HG03060 (cell line): ENCODE data around the gene SIAE.

Experiments used
- ATAC-seq: cut with Tn5 transposase; IDR thresholded peaks from one replicate; pipeline ENCODE4 v1.9.1; 2021; ENCODE audit warnings: low read depth, moderate number of reproducible peaks; ENCODE audit not compliant: unreplicated experiment

Gene SIAE, protein sequence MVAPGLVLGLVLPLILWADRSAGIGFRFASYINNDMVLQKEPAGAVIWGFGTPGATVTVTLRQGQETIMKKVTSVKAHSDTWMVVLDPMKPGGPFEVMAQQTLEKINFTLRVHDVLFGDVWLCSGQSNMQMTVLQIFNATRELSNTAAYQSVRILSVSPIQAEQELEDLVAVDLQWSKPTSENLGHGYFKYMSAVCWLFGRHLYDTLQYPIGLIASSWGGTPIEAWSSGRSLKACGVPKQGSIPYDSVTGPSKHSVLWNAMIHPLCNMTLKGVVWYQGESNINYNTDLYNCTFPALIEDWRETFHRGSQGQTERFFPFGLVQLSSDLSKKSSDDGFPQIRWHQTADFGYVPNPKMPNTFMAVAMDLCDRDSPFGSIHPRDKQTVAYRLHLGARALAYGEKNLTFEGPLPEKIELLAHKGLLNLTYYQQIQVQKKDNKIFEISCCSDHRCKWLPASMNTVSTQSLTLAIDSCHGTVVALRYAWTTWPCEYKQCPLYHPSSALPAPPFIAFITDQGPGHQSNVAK

DNA sequence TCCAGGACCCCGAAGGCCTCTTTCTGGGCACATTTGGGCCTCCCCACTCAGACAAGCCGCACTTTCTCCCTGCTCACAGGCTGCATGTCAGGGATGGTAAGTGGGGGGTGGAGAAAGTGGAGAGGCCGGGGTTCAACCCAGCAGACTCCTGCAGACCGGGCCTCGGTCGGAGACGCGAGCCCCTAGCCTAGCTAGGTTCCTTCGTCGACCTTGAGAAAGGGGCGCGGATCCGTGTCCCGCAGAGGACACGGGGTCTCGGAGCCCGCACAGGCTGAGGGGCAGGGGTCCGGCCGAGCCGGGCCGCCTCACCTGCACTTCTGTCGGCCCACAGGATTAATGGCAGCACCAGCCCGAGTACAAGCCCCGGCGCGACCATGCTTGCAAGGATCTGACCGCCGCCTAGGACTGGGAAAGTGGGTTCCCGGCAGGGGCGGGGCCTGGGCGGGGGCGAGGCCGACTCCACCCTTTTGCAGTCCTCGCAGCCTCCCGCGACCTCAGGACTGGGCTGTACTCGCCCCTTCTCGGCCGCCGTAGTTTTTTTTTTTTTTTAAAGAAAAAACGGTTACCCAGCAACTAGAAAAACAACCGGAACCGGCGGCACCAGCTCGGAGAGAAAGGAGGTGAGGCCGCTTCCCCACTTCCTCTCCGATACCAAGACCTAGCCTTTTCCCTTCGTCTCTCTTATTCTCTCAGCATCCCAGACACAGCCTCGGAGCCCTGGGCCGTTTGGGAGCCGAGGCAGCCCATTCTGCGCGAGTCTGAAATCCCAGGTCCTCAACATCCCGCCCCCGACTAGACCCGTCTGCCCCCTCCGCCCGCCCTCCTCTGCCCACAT is at the start of gene SIAE, which contains the start of gene SPA17:
SIAE (minus strand) TSS at position 407 of the 835 bp plus-strand sequence; CDS start at position 376, 31 bp downstream.
SPA17 (plus strand) TSS at position 572 of the 835 bp plus-strand sequence. CDS start 1,361 bp downstream, outside the sequence.
- peak; percentile 66 for ATAC-seq

DNA sequence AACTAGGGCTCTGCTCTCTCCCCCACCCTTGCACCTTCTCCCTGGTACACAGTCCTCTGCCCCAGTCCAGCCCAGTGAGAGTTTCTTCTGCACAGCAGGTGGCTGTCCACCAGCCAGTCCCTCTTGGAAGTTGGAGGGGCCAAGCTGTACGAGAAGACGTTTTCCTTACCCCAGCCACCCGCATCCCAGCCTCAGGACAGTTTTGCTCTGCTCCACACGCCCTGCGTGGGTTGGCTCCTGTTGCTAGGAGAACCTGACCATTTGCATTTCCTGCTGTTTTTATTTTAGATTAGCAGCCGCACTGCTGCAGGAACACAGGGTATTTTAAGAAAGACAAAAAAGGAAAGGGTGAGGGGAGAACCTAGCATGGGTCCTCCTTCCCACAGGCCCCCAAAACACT is 48.6 kb upstream of the SIAE start:
- no peak for ATAC-seq

DNA sequence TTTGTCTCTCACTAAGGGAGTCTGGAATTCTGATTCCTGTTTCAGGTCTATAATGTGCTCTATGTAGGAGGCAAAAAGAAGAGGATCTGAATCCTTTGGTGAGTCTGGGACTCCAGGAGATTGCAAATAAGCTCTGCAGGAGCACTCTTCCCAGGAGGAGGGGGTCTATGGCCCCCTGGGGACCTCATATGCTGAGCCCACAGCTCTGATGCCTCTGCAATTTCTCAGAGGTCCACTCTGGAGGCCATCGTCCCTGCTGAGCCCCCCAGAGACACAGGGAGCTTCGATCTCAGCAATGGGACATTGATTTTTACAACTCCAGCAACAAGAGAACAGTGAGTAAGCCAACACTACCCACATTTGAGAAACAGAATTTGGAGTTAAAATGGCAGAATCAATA is 46.0 kb upstream of the SIAE start:
- ATAC-seq: no peak

DNA sequence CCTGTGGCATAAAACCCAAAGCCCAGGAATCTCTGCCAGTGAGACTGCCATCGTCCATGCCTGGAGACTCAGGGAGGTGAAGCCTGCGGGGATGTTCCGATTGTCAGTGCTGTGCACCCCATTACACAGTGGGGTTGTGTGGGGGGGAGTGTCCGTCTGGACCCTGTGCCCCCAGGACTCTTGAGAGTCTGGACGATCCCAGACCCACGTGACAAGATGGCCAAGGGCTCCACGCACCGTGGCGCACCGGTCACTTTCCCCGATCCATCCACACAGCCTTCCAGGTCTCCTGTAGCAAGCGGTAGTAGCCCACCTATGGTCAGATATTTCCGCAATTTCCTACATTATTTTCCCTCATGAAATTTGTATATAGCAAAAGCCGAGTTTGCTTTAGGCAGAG is 45.3 kb upstream of the SIAE start:
- ATAC-seq: no peak

DNA sequence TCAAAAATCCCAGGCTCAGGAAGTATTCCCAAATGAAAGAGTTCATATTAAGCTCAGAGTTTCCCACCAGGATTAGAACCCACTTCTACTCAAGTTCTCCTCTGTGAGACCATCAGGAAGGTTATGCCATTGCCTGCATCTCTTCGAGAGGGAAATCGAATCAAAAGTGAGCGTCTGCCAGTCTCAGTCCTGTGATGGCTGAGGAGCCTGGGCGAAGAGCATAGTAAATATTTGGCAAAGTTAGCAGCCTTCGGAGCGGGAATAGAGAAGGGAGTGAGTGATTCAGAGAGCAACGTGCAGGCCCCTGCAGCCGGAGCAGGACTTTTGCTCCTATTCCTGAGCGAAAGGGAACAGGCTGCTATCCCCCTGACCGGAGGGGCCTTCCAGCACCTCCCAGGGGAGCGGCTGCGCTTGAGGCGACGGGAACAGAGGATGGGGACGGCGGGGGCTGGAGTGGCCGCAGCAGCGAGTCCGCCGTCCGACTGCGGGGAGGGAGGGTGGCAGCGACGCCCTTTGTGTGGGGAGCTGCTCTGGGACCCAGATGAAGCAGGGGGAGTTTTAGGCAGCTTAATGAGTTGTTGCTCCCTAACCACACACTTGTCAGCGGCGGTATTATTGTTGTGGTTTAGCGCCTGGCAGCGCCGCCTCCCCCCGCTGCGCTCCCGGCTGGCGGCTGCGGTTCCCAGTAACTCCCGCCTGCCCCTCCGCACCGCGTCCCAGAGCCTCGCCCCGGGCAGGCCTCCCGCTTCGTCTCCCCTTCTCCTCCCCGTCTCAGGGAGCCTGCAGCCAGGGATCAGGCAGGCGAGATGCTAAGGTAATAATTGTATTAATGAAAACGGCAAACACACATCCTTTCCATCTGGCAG is 44.5 kb upstream of the SIAE start:
- ATAC-seq: no peak

DNA sequence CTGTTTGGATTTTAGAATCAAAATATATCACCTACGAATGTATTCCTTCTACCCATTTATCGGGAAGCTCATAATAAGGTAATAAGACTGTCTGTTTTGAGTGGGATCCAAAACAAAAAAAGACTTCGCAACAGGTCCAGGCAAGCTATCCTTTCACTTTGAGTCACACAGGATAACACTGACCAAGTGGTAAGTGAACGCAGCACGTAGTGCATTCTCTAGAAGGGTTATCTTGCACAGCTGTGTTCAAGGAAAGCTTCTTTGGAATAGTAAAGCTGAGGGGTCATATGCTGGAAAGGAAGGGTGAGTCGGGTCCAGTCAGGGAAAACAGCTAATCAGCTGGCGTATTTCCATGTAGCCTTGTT is 43.9 kb upstream of the SIAE start:
- ATAC-seq: no peak

DNA sequence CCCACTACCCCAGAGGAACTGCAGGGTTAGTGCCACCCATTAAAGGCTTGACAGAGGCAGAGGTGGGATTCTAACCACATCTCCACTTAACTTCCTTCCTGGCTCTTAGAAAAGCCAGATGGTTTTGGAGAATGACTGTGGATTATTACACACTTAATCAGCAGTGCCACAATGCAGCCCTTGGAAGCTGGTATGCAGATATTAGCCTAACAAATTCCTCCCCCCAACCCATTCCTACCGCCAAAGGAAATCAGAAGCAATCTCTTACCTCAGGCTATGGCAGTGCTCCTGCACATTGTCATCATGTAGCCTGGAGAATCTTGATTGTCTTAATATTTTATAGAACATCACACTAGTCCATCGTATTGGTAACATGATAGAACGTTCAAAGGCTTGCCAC is 43.1 kb upstream of the SIAE start:
- ATAC-seq: no peak

DNA sequence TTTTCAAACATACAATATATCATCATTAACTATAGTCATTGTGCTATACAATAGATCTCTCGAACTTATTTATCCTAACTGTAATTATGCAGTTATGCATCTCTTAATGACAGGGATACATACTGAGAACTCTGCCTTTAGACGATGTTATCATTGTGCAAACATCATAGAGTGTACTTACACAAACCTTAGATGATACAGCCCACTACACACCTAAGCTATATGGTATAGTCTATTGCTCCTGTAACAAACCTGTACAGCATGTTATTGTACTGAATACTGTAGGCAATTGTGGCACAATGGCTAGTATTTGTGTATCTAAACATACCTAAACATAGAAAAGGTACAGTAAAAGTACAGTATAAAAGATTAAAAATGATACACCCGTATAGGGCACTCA is 38.9 kb upstream of the SIAE start:
- no peak for ATAC-seq

DNA sequence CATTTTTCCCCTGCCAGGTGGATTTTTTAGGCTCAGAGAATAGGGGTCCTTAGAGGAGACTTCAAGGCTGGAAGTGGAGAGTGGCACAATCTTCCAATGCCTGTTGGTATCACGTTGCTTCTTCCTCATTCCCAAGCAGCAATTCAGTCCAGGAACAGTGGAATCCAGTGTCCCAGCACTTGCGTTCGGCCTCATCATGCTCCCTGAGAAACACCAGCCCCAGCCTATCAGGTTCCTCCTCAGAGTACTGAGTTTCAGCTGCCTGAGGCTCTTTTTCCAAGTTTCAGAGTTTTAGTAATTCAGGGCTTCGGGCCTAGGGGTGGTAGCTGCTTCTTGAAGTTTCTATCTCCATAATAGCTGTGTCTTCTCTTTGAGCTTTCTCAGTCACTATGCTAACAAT is 34.3 kb upstream of the SIAE start:
- no peak for ATAC-seq

DNA sequence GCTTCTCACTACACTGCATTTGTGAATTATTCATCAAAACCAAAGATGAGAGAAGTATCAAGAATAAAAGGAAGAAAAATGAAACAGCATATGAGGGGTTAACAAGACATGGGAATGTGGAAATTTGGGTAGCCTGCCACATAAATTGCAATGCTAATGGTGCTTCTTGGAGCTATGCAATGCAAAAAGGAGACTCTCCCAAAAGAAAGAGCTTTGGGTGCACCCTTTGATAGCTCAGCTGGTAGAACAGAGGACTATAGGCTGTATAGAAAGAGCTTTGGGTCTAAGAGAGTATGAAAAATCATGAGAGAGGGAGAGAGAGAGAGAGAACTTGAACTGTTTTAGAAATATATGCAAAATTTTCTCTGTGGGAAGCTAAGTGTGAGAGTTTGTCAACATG is 26.5 kb upstream of the SIAE start:
- ATAC-seq: no peak

DNA sequence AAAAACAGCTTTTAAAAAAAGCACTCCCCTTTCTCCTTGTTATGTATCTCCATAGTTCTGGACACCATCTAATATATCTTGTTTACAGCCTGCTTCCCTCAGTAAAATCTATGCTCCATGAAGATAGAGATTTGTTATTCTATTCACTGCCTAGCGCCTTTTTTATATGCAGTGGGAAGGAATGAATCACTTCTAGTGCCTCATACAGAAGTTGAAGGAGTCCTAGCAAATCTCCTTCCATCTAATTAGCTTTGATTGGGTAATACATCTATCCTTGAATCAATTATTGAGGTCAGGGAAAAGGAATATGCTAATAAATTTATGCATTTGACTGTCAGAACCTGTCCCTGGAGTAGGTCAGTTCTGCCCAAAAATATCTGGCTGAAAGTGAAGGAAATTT is 26.0 kb upstream of the SIAE start:
- no peak for ATAC-seq

DNA sequence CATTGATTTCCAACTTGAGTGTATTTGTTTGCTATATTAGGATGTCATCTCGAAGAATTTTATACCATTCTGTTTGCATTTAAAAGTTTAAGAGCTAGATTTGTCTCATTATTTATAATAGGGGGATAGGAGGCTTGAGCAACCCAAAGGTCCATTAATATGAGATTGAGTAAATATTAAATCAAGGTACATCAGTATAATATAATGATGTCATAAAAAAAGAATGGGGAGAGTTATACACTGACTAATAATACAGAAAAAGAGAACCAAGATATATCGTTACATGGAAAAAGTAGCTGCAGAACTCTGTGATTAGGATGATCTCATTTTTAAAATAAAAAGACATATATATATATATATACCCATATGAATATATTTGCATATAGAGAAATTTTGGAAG is 19.6 kb upstream of the SIAE start:
- no peak for ATAC-seq

DNA sequence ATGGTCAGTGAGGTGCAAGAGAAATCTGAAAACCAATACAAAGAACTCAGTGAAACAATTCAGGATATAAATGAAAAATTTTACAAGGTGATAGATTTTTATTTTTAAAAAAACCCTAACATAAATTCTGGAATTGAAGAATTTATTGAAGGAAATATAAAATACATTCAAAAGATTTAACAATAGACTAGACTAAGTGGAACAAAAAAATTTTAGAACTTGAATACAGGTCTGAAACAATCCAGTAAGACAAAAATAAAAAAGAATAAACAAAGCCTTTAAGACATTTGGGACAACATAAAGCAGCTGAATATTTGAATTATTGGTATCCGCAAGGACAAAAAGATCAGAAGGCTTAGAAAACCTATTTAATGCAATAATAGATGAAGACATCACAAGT is 8.9 kb upstream of the SIAE start:
- no peak for ATAC-seq

DNA sequence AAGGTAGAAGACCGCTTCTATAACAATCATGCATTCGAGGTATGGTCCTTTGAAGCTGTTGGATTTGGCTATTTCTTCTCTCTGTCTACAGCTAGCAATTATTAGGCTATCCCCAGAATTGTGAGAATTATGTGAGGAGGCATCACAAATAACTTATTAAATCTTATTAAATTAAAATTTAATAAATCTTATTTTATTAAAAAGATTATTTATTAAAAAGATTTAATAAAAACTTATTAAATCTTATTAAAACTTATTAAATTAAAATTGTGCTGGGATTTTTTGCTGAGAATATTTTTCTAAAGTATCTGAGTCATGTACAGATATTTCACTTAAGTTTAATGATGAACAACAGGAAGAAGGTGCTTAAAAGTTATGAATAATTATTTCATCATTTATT is 7.9 kb upstream of the SIAE start:
- no peak for ATAC-seq

DNA sequence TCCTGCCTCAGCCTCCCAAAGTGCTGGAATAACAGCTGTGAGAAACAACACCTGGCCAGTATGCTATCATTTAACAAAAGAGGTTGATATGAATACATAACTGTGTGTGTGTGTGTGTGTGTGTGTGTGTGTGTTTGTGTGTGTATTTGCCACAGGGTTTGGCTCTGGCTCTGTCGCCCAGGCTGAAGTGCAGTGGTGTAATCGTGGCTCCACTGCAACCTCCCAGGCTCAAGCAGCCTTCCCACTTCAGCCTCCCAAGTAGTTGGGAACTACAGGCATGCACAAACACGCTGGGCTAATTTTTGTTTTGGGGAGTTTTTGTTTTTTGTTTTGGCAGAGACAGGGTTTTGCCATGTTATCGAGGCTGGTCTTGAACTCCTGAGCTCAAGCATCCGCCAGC is 4.9 kb upstream of the SIAE start:
- ATAC-seq: no peak

DNA sequence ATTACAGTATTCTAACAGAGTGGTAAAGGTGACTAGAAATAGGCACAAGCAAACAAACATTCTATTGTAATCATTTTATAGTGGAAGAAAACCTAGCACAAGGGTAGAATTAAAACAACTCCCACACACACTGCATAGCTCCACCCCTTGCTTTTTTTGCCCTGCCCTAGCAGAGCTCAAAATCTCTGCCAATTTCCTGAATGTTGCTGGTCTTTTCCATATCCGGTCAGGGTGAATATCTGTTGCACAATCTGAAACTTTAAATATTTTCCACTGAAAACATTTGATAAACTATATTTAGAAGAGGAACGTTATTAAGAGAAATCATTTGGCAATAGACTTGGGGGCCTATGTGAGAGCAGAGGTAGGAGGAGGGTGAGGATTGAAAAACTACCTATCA is 2.8 kb upstream of the SIAE start:
- no peak for ATAC-seq

DNA sequence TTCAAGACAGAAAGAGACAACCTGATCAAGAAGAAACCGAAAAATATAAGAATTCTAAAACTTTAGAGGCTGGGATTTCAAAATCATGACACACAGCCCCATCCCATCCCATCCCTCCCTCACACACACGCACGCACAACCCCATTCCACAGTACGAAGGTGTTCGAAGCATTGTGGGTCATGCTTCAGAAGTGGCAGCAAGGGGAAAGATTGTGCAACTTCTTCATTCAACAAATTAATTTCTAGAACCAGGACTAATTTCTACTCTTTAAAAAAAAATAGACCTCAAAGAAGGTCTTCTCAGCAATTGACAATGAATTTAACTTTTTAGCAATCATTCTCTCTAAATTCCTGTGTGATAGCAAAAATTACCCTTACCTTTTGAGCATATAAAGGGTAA is 1.0 kb upstream of the SIAE start:
- ATAC-seq: no peak

DNA sequence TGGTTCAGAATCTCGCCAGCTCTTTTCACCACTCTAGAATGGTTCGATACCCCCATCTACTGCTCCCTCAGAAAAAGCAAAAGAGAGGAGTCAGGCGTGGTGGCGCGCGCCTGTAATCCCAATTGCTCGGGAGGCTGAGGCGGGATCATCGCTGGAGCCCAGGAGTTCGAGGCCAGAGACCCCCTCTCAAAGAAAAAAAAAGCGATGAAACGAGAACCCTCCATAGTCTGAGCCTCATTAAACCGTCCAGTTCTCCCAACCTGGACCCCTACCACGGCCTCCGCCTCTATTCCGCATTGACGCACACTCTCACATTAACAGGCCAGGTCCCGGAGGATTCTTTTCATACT is 604 bp upstream of the SIAE start:
- ATAC-seq: no peak

DNA sequence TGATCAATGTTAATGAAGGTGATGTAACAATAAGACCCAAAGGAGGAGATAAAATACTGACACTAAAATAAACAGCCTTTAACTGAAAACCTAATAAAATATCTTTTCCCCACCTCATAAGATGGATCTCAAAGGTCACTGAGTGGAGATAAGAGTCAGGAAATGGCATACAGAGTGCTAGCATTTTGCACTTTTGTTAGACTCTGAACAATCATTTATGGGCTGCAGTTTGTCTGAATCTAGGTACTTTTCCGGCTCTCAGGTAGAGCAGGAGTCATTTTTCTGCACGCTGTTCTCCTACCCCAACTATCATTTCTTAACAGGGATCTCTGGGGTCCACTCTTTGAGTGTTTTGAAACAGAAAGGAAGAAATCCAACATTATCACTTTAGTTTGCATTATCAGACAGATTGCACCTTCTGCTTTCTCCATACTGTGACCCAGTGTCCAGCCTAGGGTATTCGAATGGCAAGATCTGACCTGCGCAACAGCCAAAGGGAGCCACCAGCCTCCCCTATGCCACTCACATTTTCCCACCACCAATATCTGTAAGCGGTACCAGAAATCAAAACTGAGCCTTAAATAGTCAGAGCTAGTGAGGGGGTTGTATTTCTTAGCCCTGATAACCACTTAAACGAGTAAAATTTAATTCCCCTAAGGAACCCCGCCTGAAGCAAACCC is 863 bp downstream of the SIAE start:
- ATAC-seq: no peak

DNA sequence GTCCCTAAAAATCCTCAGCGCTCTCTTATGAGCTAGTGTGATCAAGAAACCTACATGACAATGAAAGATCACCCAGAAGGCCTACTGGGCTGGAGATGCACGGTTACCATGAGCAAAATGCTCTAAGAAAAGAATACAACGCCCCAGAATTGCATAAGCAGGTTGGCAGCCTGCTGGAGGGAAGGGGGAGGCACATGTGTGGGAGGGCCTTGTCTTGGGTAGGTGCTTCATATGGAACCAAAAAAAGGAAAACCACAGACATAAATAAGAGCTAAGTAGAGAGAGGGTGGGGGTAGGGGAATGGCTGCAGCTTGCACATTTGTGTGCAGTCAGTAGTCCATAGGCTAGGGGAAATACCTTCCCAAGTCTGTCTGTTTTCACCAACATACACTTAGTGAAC is 2.8 kb downstream of the SIAE start:
- ATAC-seq: no peak
